CD14-positive monocyte (primary cell): Measurements from ENCODE around the gene NKX2-2. TPM values are rescaled to one million over a fixed set of nuclear protein-coding genes. Genes with fewer than 3 reads are reported as not detected.

ENCODE experiments used
- DNase-seq, 3 donors: peaks; one replicate each; pipeline ENCODE4 v3.0.0-alpha.2; 2011 to 2022
- H2AFZ ChIP-seq: 2 replicates; pipeline ENCODE4 v1.6.0; 2012; ENCODE audit warnings: mild to moderate bottlenecking, low read depth, low read length, inconsistent platforms; ENCODE audit not compliant: insufficient read depth, poor library complexity, severe bottlenecking
- H3K27ac ChIP-seq, 2 donors: 1 replicate in 1 of 2; 2 replicates in 1 of 2; pipeline ENCODE4 v1.5.1; 2012 to 2013; ENCODE audit warnings: low read length in 2 of 2, control low read depth in 1 of 2, inconsistent platforms in 1 of 2, low read depth in 1 of 2, mild to moderate bottlenecking in 1 of 2
- H3K27me3 ChIP-seq, 2 donors: one replicate each; pipeline versions ENCODE4 v1.6.0 to v1.6.1; 2011 to 2013; ENCODE audit warnings: low read length in 2 of 2; ENCODE audit not compliant: control insufficient read depth in 2 of 2, insufficient read depth in 2 of 2
- H3K36me3 ChIP-seq, 2 donors: replicated peaks in 1 of 2; 1 replicate in 1 of 2; 2 replicates in 1 of 2; pipeline versions ENCODE4 v1.5.1 to v1.6.1; 2012 to 2013; ENCODE audit warnings: low read length in 2 of 2, control low read depth in 1 of 2, inconsistent platforms in 1 of 2, mild to moderate bottlenecking in 1 of 2; ENCODE audit not compliant: insufficient read depth in 2 of 2, control insufficient read depth in 1 of 2
- H3K4me1 ChIP-seq, 2 donors: 1 replicate in 1 of 2; 2 replicates in 1 of 2; pipeline versions ENCODE4 v1.5.1 to v1.6.1; 2012 to 2013; ENCODE audit warnings: low read length in 2 of 2, control low read depth in 1 of 2, inconsistent platforms in 1 of 2, mild to moderate bottlenecking in 1 of 2, moderate library complexity in 1 of 2; ENCODE audit not compliant: insufficient read depth in 2 of 2, control insufficient read depth in 1 of 2
- H3K4me2 ChIP-seq: replicated peaks from 2 replicates; pipeline ENCODE3; 2012; ENCODE audit warnings: low read length, moderate library complexity, mild to moderate bottlenecking; ENCODE audit not compliant: poor library complexity, severe bottlenecking; ENCODE audit errors: extremely low read depth
- H3K4me3 ChIP-seq, 3 experiments: fragments of 200-600 bp in 1 of 3; sonication (generic) in 1 of 3; replicated peaks in 1 of 3; 1 replicate in 2 of 3; 2 replicates in 1 of 3; pipeline ENCODE4 v1.5.1; 2011 to 2013; ENCODE audit warnings: low read length in 3 of 3, mild to moderate bottlenecking in 3 of 3, control low read depth in 2 of 3, low read depth in 2 of 3, inconsistent platforms in 1 of 3, moderate library complexity in 1 of 3
- H3K79me2 ChIP-seq: 2 replicates; pipeline ENCODE4 v1.6.0; 2012; ENCODE audit warnings: mild to moderate bottlenecking, control low read depth, inconsistent platforms, low read length, moderate library complexity; ENCODE audit not compliant: insufficient read depth
- H3K9ac ChIP-seq: 2 replicates; pipeline ENCODE4 v1.6.0; 2017; ENCODE audit warnings: low read length, mild to moderate bottlenecking; ENCODE audit not compliant: insufficient read depth, poor library complexity, severe bottlenecking
- H3K9me3 ChIP-seq, 2 donors: replicated peaks in 1 of 2; 1 replicate in 1 of 2; 2 replicates in 1 of 2; pipeline versions ENCODE4 v1.5.1 to v1.6.1; 2012 to 2013; ENCODE audit warnings: low read length in 2 of 2, control low read depth in 1 of 2; ENCODE audit not compliant: control insufficient read depth in 1 of 2, insufficient read depth in 1 of 2
- H4K20me1 ChIP-seq: 2 replicates; pipeline ENCODE4 v1.6.0; 2012; ENCODE audit warnings: mild to moderate bottlenecking, low read length, control low read depth, moderate library complexity; ENCODE audit not compliant: insufficient read depth
- H3K27ac Mint-ChIP-seq, 7 donors: one replicate each; pipeline ENCODE4 v1.8.0; 2020; ENCODE audit warnings: mild to moderate bottlenecking in 7 of 7, mixed read lengths in 7 of 7, moderate library complexity in 6 of 7, inconsistent platforms in 2 of 7
- H3K27me3 Mint-ChIP-seq, 3 donors: one replicate each; pipeline ENCODE4 v1.8.0; 2021 to 2022; ENCODE audit warnings: low read depth in 3 of 3, mild to moderate bottlenecking in 3 of 3, mixed read lengths in 3 of 3, moderate library complexity in 3 of 3, inconsistent platforms in 1 of 3
- H3K36me3 Mint-ChIP-seq, 2 donors: one replicate each; pipeline ENCODE4 v1.8.0; 2020; ENCODE audit warnings: mixed read lengths in 2 of 2, inconsistent platforms in 1 of 2, mild to moderate bottlenecking in 1 of 2
- H3K4me1 Mint-ChIP-seq: one replicate; pipeline ENCODE4 v1.8.0; 2020; ENCODE audit warnings: mild to moderate bottlenecking, mixed read lengths
- H3K4me3 Mint-ChIP-seq, 2 donors: one replicate each; pipeline ENCODE4 v1.8.0; 2020; ENCODE audit warnings: mild to moderate bottlenecking in 2 of 2, mixed read lengths in 2 of 2, moderate library complexity in 1 of 2
- H3K9me3 Mint-ChIP-seq, 7 donors: one replicate each; pipeline ENCODE4 v1.8.0; 2020 to 2022; ENCODE audit warnings: mixed read lengths in 7 of 7, mild to moderate bottlenecking in 6 of 7, moderate library complexity in 6 of 7, inconsistent platforms in 2 of 7
- WGBS: methylation state at CpG from one replicate; pipeline ENCODE4 v1.1.5; 2013; ENCODE audit warnings: missing lambda C conversion rate; ENCODE audit not compliant: insufficient coverage; 5-methylcytosine and 5-hydroxymethylcytosine counted together
- intact Hi-C, 2 donors: fragments of 100-400 bp; cut with micrococcal nuclease; formaldehyde crosslinking; loops; one replicate each; pipeline versions ENCODE4 v1.15.0 to v1.15.1; 2023
- polyA plus RNA-seq, 3 donors: library from polyadenylated mRNA; depleted of rRNA in 1 of 3; unstranded in 2 of 3; stranded (reverse) in 1 of 3; fragments of 300-500 nt in 2 of 3; fragments of >200 nt in 1 of 3; fragmentation: Illumina TruSeq in 2 of 3; gene quantifications; 1 replicate in 2 of 3; 2 replicates in 1 of 3; pipeline ENCODE4 v1.2.3, GENCODE V29; 2012 to 2021
- TF ChIP-seq, protein P1 (sequence below): fragments of 200-600 bp; IDR thresholded peaks from one replicate; pipeline ENCODE4 v1.8.0; 2022; ENCODE audit warnings: antibody characterized with exemption, mild to moderate bottlenecking

NKX2-2 gene
- polyA plus RNA-seq, 3 donors = not detected

DNA sequence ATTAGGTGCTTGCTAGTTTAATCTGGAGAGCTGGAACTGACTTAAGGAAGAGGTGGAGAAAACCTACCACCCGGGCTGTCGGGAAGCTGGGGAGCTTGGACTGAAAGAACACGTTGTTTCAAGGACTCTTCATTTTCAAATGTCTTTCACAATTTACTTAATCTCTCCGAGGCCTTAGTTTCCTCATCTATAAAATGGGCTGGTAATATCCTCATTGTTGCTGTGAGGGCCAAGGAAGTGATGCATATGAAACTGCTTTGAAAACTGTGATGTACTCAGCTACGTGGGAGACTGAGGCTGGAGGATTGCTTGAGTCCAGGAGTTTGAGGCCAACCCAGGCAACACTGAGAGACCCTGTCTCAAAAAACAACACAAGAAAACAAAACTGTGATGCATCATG is 36.7 kb upstream of the NKX2-2 start:
- TF ChIP-seq, protein P1, sequence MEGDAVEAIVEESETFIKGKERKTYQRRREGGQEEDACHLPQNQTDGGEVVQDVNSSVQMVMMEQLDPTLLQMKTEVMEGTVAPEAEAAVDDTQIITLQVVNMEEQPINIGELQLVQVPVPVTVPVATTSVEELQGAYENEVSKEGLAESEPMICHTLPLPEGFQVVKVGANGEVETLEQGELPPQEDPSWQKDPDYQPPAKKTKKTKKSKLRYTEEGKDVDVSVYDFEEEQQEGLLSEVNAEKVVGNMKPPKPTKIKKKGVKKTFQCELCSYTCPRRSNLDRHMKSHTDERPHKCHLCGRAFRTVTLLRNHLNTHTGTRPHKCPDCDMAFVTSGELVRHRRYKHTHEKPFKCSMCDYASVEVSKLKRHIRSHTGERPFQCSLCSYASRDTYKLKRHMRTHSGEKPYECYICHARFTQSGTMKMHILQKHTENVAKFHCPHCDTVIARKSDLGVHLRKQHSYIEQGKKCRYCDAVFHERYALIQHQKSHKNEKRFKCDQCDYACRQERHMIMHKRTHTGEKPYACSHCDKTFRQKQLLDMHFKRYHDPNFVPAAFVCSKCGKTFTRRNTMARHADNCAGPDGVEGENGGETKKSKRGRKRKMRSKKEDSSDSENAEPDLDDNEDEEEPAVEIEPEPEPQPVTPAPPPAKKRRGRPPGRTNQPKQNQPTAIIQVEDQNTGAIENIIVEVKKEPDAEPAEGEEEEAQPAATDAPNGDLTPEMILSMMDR = no peak
- Mint-ChIP-seq H3K9me3 (peaks cover 0 to 2% (median 0%) of the 10 kb centered on the region in 7 donors), H3K36me3 (no peaks in the 10 kb centered on the region), H3K4me3 (no peak overlapping the region), H3K27me3 (peaks cover 15 to 37% (median 34%) of the 10 kb centered on the region in 3 donors), H3K27ac (no peak overlapping the region), H3K4me1 (no peaks in the 10 kb centered on the region)
- DNase-seq = no peak
- Histone ChIP-seq H3K4me2 (no peak overlapping the region), H3K9me3 (no peaks in the 10 kb centered on the region), H3K4me1 (no peaks in the 10 kb centered on the region), H3K9ac (no peak overlapping the region), H3K4me3 (no peak overlapping the region), H3K79me2 (no peaks in the 10 kb centered on the region), H3K36me3 (no peaks in the 10 kb centered on the region), H3K27me3 (no peaks in the 10 kb centered on the region), H3K27ac (no peak overlapping the region), H2AFZ (no peak overlapping the region), H4K20me1 (no peaks in the 10 kb centered on the region)
- 100% methylated on average over 1 of the region's 5 CpGs for WGBS
- intact Hi-C loops = no loop called here

DNA sequence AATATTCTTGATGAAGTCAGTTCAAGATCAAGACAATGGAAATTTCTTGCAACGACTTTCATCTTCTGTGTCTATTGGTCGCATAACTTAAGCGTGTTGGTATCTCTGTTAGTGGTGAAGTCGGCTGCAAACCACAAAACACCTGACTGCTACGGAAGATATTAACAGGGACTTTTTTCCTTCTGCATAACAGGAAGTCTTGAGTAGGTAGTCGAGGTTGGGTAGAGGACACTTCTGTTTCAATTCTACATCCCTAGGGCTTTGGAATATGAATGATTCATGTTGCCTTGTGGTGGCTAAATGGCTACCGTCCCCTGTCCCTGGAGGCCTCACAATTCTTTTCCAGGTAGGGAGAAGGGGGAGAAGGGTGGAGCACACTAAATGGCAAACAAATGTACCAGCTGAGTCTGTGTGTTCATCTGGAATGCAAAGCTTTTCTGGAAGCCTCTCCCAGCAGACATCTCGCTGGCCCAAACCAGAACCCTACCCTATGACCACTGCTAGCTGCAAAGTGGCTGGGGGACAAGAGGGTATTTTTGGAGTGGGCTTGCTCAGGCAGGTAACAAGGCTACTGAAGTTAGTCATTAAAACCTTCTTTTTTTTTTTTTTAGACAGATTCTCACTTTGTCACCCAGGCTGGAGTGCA is 34.6 kb upstream of the NKX2-2 start:
- intact Hi-C loops = no loop called here

More for the DNA sequence above, 34.6 kb upstream of the NKX2-2 start:
- DNase-seq = no peak
- H3K9ac ChIP-seq = no peak overlapping the region
- H3K4me1 ChIP-seq = no peaks in the 10 kb centered on the region
- Mint-ChIP-seq H3K27ac (no peak overlapping the region), H3K27me3 (peaks cover 18 to 31% (median 27%) of the 10 kb centered on the region in 3 donors), H3K36me3 (no peaks in the 10 kb centered on the region), H3K4me3 (peak overlapping the region in 1 of 2 donors; percentile 35), H3K4me1 (no peaks in the 10 kb centered on the region), H3K9me3 (peaks cover 0 to 2% (median 0%) of the 10 kb centered on the region in 7 donors)
- H2AFZ ChIP-seq = no peak overlapping the region
- no peaks in the 10 kb centered on the region for H4K20me1 ChIP-seq
- no peak overlapping the region for H3K27ac ChIP-seq
- H3K4me2 ChIP-seq = no peak overlapping the region
- no peaks in the 10 kb centered on the region for H3K27me3 ChIP-seq
- no peak overlapping the region for H3K4me3 ChIP-seq
- no peaks in the 10 kb centered on the region for H3K79me2 ChIP-seq
- TF ChIP-seq, protein P1 = no peak
- no peaks in the 10 kb centered on the region for H3K36me3 ChIP-seq
- no CpG with 5 or more reads among the region's 8 CpGs for WGBS
- H3K9me3 ChIP-seq = no peaks in the 10 kb centered on the region
